AG08396 (cell line): ENCODE data around the gene LDLRAD4.

ENCODE experiments used
- DNase-seq: peaks from one replicate; pipeline ENCODE4 v3.0.0; 2012; ENCODE audit warnings: low spot score, mixed read lengths

LDLRAD4 gene

GRCh38 chr18:13574761-13575160 lies 356.2 kb downstream of the LDLRAD4 start:
- DNase-seq, result no peak

- DNase-seq, result no peak
Observed at GRCh38 chr18:13576598-13576997, 358.0 kb downstream of the LDLRAD4 start.

- peak; percentile 49 for DNase-seq
Observed at GRCh38 chr18:13577091-13577697, 358.6 kb downstream of the LDLRAD4 start.

- no peak for DNase-seq
Observed at GRCh38 chr18:13577781-13578180, 359.2 kb downstream of the LDLRAD4 start.

- DNase-seq, result no peak
Observed at GRCh38 chr18:13578400-13578799, 359.8 kb downstream of the LDLRAD4 start.

GRCh38 chr18:13579874-13580273 lies 361.3 kb downstream of the LDLRAD4 start:
- DNase-seq, result no peak

GRCh38 chr18:13580351-13580750 lies 361.8 kb downstream of the LDLRAD4 start:
- DNase-seq, result no peak

GRCh38 chr18:13580991-13581390 lies 362.4 kb downstream of the LDLRAD4 start:
- no peak for DNase-seq

GRCh38 chr18:13581496-13582177 lies 363.1 kb downstream of the LDLRAD4 start:
- no peak for DNase-seq

GRCh38 chr18:13582178-13582670 lies 363.7 kb downstream of the LDLRAD4 start:
- no peak for DNase-seq

GRCh38 chr18:13583576-13584550 lies 365.3 kb downstream of the LDLRAD4 start:
- no peak for DNase-seq

GRCh38 chr18:13584825-13585224 lies 366.3 kb downstream of the LDLRAD4 start:
- DNase-seq, result no peak

GRCh38 chr18:13585379-13586153 lies 367.0 kb downstream of the LDLRAD4 start:
- DNase-seq, result no peak

- DNase-seq, result no peak
Observed at GRCh38 chr18:13587001-13587400, 368.4 kb downstream of the LDLRAD4 start.

GRCh38 chr18:13587477-13587876 lies 368.9 kb downstream of the LDLRAD4 start:
- no peak for DNase-seq

- no peak for DNase-seq
Observed at GRCh38 chr18:13587937-13588336, 369.4 kb downstream of the LDLRAD4 start.

GRCh38 chr18:13589316-13589715 lies 370.8 kb downstream of the LDLRAD4 start:
- no peak for DNase-seq

GRCh38 chr18:13589943-13590342 lies 371.4 kb downstream of the LDLRAD4 start:
- DNase-seq, result no peak

GRCh38 chr18:13592246-13592645 lies 373.7 kb downstream of the LDLRAD4 start:
- DNase-seq, result no peak

- DNase-seq, result no peak
Observed at GRCh38 chr18:13594551-13594950, 376.0 kb downstream of the LDLRAD4 start.

GRCh38 chr18:13597068-13597467 lies 378.5 kb downstream of the LDLRAD4 start:
- no peak for DNase-seq

GRCh38 chr18:13598591-13598990 lies 380.0 kb downstream of the LDLRAD4 start:
- DNase-seq, result no peak
